Esophagus muscularis mucosa (tissue), 3 donors: ENCODE data around the gene HS6ST3.

Experiments used
- CTCF ChIP-seq, 3 experiments: fragments of 200-600 bp in 2 of 3; fragments of 450-650 bp in 1 of 3; sonication (generic) in 2 of 3; IDR thresholded peaks; one replicate each; pipeline ENCODE4 v1.5.1; 2017 to 2019; ENCODE audit warnings: antibody characterized with exemption in 3 of 3, mild to moderate bottlenecking in 2 of 3, moderate library complexity in 1 of 3
- POLR2A ChIP-seq: fragments of 450-650 bp; IDR thresholded peaks from one replicate; pipeline ENCODE4 v1.6.1; 2017; ENCODE audit warnings: antibody characterized with exemption, moderate library complexity, mild to moderate bottlenecking, low read depth

GRCh38 chr13:96822895-96823294 lies 733.0 kb downstream of the HS6ST3 start:
- TF ChIP-seq CTCF (IDR thresholded peaks at IDR 0.05) (no peak), POLR2A (no peak)
